22Rv1 (cell line): Measurements from ENCODE around the gene GRK3.
"Not testable (repeated sequence)": the region's sequence is repeated elsewhere in the genome, so short reads cannot be mapped to it uniquely, and the experiment has no call there.

Source experiments
- H3K27ac ChIP-seq: fragments of 450-650 bp; 2 replicates; pipeline ENCODE4 v1.5.1; 2017
- ZFX ChIP-seq: fragments of 450-650 bp; IDR thresholded peaks from 2 replicates; pipeline ENCODE4 v1.6.1; 2017; ENCODE audit warnings: antibody characterized with exemption, borderline replicate concordance
- TF ChIP-seq, protein P1 (sequence below): fragments of 450-650 bp; IDR thresholded peaks from 2 replicates; pipeline ENCODE4 v1.5.1; 2017; ENCODE audit warnings: mild to moderate bottlenecking

Gene GRK3

GRCh38 chr22:25555586-25555985 is 8.9 kb upstream of the GRK3 start:
- no peak overlapping the region for H3K27ac ChIP-seq
- no peak for TF ChIP-seq ZFX
- TF ChIP-seq, protein P1, sequence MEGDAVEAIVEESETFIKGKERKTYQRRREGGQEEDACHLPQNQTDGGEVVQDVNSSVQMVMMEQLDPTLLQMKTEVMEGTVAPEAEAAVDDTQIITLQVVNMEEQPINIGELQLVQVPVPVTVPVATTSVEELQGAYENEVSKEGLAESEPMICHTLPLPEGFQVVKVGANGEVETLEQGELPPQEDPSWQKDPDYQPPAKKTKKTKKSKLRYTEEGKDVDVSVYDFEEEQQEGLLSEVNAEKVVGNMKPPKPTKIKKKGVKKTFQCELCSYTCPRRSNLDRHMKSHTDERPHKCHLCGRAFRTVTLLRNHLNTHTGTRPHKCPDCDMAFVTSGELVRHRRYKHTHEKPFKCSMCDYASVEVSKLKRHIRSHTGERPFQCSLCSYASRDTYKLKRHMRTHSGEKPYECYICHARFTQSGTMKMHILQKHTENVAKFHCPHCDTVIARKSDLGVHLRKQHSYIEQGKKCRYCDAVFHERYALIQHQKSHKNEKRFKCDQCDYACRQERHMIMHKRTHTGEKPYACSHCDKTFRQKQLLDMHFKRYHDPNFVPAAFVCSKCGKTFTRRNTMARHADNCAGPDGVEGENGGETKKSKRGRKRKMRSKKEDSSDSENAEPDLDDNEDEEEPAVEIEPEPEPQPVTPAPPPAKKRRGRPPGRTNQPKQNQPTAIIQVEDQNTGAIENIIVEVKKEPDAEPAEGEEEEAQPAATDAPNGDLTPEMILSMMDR = no peak

GRCh38 chr22:25557218-25557617 is 7.3 kb upstream of the GRK3 start:
- H3K27ac ChIP-seq = no peak overlapping the region
- TF ChIP-seq, protein P1 = no peak
- no peak for TF ChIP-seq ZFX

DNA sequence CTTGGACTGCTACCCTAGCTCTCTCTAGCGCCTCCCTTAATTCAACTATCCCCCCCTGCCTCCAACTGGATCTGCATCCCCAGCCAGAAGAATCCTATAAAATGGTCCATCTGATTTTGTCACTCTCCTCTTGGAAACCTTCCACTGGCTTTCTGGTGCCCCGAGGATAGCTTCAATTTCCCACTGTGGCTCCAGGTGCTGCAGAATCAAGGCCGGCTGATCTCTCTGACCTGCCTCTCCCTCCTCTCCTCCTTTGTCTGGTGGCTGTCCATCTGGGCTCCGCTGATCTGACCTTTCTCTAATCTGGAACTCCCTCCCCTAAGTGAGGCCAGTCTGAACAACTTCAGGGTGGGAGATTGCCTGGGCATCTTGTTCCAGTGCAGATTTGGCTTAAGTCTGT is 6.1 kb upstream of the GRK3 start:
- TF ChIP-seq ZFX = no peak
- TF ChIP-seq, protein P1 = no peak
- H3K27ac ChIP-seq = no peak overlapping the region

GRCh38 chr22:25559910-25560309 is 4.6 kb upstream of the GRK3 start:
- H3K27ac ChIP-seq = not testable (repeated sequence)

- not testable (repeated sequence) for H3K27ac ChIP-seq
Observed at GRCh38 chr22:25561182-25561581, 3.3 kb upstream of the GRK3 start.

DNA sequence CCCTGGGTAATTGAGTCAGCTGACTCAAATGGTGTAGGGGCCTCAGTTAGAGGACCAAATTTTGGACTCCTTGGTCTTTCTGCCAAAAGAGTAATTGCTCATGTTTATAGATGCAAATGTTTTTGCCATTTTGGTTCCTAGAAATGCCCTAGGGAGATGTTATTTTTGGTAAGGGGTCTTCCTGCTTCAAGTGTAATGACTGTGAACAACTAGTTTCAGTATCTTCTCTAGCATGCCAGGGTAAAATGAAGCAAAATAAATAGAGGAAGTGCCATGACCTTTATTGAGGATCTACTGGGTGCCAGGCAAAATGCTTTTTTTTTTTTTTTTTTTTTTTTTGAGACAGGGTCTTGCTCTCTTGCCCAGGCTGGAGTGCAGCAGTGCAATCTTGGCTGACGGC is 2.5 kb upstream of the GRK3 start:
- not testable (repeated sequence) for H3K27ac ChIP-seq

DNA sequence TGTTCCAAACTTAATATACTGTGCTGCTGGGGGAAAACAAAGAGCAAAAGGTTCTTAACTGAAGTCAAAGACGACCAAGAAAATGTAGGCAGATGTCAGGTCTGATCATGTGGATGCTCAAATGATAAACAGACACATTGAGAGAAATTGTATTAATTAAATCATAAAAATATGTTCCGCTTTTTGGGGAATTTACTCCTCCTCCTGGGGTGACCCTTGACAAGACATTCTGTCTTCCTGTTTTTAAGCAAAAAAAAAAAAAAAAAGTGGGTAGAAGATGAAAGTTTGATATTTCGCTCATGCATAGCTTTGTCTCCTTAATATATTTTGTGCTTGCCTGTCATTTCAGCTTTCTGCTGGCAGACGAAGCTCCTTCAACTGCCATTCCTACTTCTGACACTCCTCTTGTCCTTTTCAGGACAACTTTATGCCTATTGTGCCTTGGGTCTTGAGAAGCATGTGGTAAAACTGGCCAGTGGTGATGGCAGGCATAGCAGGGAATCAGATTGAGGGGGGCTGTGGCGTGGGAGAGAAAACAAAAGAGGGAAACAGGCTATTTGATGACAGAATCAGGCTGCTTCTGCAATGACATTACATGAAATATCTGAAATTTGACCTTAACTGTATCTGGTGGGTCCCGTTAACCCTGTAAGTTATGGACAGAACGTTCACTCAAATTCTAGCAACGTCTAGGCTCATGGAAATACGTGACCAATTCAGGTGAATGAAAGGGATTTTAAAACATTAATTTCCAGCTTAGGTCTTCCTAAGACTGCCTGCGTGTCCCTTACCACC is 1.3 kb upstream of the GRK3 start:
- not testable (repeated sequence) for H3K27ac ChIP-seq

- TF ChIP-seq ZFX = no peak
- TF ChIP-seq, protein P1 = no peak
- no peak overlapping the region for H3K27ac ChIP-seq
Observed at GRCh38 chr22:25563761-25564319, 635 bp upstream of the GRK3 start.

GRCh38 chr22:25564979-25565677 is 653 bp downstream of the GRK3 start:
- no peak overlapping the region for H3K27ac ChIP-seq
- no peak for TF ChIP-seq ZFX
- TF ChIP-seq, protein P1 = no peak
